BJ (cell line): ENCODE data around the gene SMURF2. TPM values are rescaled to one million over a fixed set of nuclear protein-coding genes. Genes with fewer than 3 reads are reported as not detected.
A peak's percentile ranks its signal among the peaks of the same experiment; 100 is the strongest.

ENCODE experiments used
- CTCF ChIA-PET: fragments of 350-600 bp; formaldehyde crosslinking; extraction: SDS; loops from one replicate; lab custom pipeline; 2021; ENCODE audit warnings: antibody characterized with exemption, inconsistent platforms; lab: Yijun Ruan, JAX
- POLR2A ChIA-PET: fragments of 300-600 bp; sonication (Branson Sonifier 250); formaldehyde crosslinking; extraction: SDS; loops from one replicate; lab custom pipeline; 2021; ENCODE audit warnings: antibody characterized with exemption; lab: Charles Lee
- DNase-seq: peaks from one replicate; pipeline ENCODE4 v3.0.0-alpha.2; 2011; ENCODE audit warnings: low read depth
- H3K27me3 ChIP-seq: 2 replicates; pipeline ENCODE4 v1.6.0; 2011; ENCODE audit warnings: low read length; ENCODE audit not compliant: control insufficient read depth, insufficient read depth
- H3K36me3 ChIP-seq: 2 replicates; pipeline ENCODE4 v1.5.1; 2011; ENCODE audit warnings: low read length; ENCODE audit not compliant: control insufficient read depth, insufficient read depth
- H3K4me3 ChIP-seq: 2 replicates; pipeline ENCODE4 v1.5.1; 2011; ENCODE audit warnings: low read depth, mild to moderate bottlenecking, control low read depth, low read length
- polyA plus RNA-seq: library from polyadenylated mRNA; depleted of rRNA; stranded (reverse); fragments of >200 nt; gene quantifications from 2 replicates; pipeline ENCODE4 v1.2.3, GENCODE V29; 2011
- TF ChIP-seq, protein P1 (sequence below): IDR thresholded peaks from 2 replicates; pipeline ENCODE4 v1.5.1; 2011; ENCODE audit warnings: low read depth, mild to moderate bottlenecking, control low read depth, inconsistent platforms, low read length, moderate library complexity; ENCODE audit not compliant: insufficient read depth

Gene SMURF2
- polyA plus RNA-seq, 1 experiment: 18.8 TPM

DNA sequence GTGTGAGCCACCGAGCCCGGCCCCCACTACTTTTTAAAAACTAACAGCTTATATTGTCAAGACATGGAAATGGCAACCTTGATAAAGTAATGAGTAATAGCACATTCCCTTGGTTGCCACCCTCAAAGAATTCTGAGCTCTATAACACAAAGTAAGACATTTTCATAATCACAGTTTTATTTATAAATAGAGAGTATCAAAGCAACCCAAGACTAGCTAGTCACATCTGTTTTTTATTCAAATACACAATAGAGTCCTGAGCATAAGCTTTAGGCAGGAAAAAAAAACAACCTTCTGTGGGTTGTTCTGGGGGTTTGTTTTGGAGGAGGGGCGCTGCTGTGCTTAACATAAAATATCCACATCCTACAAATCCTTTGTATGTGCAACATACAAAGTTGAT, 86.7 kb downstream of the SMURF2 start:
- ChIA-PET POLR2A (no interaction called here), CTCF (interaction anchor here (0.6 to 1.7 kb wide), 5 partner anchors 10 to 78 kb away, joined by 3 to 6 read pairs (median 3); partner anchors contain the start of gene POLG2)
- Histone ChIP-seq H3K27me3 (no peaks in the 10 kb centered on the region), H3K36me3 (peaks cover 13% of the 10 kb centered on the region), H3K4me3 (no peak overlapping the region)
- no peak for DNase-seq
- TF ChIP-seq, protein P1, sequence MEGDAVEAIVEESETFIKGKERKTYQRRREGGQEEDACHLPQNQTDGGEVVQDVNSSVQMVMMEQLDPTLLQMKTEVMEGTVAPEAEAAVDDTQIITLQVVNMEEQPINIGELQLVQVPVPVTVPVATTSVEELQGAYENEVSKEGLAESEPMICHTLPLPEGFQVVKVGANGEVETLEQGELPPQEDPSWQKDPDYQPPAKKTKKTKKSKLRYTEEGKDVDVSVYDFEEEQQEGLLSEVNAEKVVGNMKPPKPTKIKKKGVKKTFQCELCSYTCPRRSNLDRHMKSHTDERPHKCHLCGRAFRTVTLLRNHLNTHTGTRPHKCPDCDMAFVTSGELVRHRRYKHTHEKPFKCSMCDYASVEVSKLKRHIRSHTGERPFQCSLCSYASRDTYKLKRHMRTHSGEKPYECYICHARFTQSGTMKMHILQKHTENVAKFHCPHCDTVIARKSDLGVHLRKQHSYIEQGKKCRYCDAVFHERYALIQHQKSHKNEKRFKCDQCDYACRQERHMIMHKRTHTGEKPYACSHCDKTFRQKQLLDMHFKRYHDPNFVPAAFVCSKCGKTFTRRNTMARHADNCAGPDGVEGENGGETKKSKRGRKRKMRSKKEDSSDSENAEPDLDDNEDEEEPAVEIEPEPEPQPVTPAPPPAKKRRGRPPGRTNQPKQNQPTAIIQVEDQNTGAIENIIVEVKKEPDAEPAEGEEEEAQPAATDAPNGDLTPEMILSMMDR: no peak

DNA sequence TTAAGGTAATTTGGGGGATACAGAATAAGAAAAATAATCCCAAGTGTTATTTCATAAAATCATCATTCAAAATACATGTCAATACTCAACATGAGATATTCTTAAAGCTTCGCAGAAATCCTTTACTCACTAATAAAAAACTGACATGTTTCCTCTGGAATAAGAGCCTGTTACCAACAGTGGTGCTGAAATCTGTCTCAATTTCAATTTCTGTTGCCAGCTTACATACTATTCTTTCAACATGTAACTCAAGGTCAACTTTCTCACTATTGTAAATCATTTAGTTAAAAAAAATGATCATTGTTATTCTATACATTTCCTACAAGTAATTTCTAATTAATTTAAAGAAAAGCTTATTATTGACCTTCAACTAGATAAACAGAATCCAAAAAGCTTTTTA, 87.5 kb downstream of the SMURF2 start:
- TF ChIP-seq, protein P1: no peak
- ChIA-PET CTCF (interaction anchor here (0.7 to 1.7 kb wide), 3 partner anchors 10 to 272 kb away, joined by 3 to 6 read pairs (median 3); no protein-coding TSS in a partner anchor), POLR2A (no interaction called here)
- H3K27me3 ChIP-seq: no peaks in the 10 kb centered on the region
- no peak overlapping the region for H3K4me3 ChIP-seq
- peaks cover 14% of the 10 kb centered on the region for H3K36me3 ChIP-seq
- no peak for DNase-seq

DNA sequence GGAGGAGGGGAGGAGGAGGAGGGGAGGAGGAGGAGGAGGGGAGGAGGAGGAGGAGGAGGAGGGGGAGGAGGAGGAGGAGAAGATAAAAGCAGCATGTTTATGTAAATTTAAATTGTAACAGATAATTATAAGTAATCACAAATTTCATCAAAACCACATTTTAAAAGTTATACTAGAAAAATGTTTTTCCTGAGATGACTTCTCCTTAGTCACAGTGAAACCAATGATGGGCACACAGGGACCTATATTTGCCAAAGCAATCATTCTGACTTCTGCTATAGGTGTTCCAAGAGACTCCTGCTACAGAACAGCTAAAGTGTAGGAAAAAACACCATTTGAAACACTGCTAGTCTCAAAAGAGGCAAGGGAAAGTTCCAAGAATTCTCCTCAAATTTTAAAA, 88.9 kb downstream of the SMURF2 start:
- TF ChIP-seq, protein P1: no peak
- H3K27me3 ChIP-seq: no peaks in the 10 kb centered on the region
- no peak overlapping the region for H3K4me3 ChIP-seq
- POLR2A ChIA-PET: no interaction called here
- H3K36me3 ChIP-seq: peaks cover 15% of the 10 kb centered on the region
- DNase-seq: no peak
- CTCF ChIA-PET: interaction anchor here (1.2 kb wide), 1 partner anchor 68 kb away, joined by 3 read pairs; no protein-coding TSS in a partner anchor

DNA sequence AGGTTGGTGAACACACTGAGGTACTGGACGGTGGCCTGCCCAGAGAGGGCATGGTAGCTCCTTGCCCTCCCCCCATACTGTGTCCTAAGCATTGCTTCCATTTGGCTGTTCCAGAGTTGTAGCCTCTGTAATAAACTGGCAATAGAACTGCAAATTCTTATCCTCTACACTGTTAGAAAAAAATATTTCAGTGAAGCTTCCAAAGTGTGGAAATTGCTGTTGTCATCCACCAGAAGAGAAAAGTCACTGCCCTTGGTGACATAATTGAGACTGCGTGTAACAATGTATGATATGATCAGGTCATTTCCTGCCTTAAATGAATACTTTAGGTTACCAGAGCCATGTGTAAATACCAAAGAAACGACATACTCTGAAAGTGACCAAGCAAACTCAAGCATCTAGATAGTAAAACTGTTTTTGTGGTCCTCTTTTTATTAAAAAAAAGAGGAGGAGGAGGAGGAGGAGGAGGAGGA, 89.4 kb downstream of the SMURF2 start:
- TF ChIP-seq, protein P1: no peak
- ChIA-PET CTCF (interaction anchor here (1.1 to 1.2 kb wide), 2 partner anchors 69 to 76 kb away, joined by 3 to 4 read pairs; no protein-coding TSS in a partner anchor), POLR2A (no interaction called here)
- peak; percentile 86 for DNase-seq
- Histone ChIP-seq H3K27me3 (no peaks in the 10 kb centered on the region), H3K36me3 (peaks cover 14% of the 10 kb centered on the region), H3K4me3 (no peak overlapping the region)

DNA sequence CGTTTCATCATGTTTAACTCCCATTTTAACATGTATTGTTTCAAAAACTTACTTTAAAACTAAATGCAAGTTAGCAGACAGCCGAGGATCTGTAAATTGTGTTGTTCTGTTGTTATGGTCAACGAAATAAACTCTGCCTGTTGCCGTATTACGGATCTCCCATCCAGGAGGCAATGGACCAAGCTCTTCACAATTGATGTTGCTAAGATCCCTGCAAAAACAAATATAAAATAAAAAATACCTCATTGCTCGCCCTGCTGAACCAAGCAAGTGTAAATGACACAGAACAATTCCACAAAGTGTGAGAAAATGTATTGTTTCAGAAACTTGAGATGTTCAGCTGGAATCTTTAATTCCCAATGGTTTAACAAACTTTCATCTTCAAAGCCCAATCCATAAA, 90.4 kb downstream of the SMURF2 start:
- TF ChIP-seq, protein P1: no peak
- H3K4me3 ChIP-seq: no peak overlapping the region

More for the DNA sequence above, 90.4 kb downstream of the SMURF2 start:
- ChIA-PET CTCF (interaction anchor here (1.1 kb wide), 1 partner anchor 77 kb away, joined by 4 read pairs; no protein-coding TSS in a partner anchor), POLR2A (no interaction called here)
- peaks cover 11% of the 10 kb centered on the region for H3K36me3 ChIP-seq
- DNase-seq: no peak
- no peaks in the 10 kb centered on the region for H3K27me3 ChIP-seq
